Hepatocyte (in vitro differentiated cells): ENCODE results near the gene OR9I1. TPM values are rescaled to one million over a fixed set of nuclear protein-coding genes. Genes with fewer than 3 reads are reported as not detected.

Experiments used
- DNase-seq: peaks from one replicate; pipeline ENCODE4 v3.0.0-alpha.2; 2016; ENCODE audit warnings: low spot score
- H2AFZ ChIP-seq: fragments of 200-600 bp; sonication (generic); 2 replicates; pipeline ENCODE4 v1.6.0; 2016; ENCODE audit warnings: antibody characterized with exemption, mild to moderate bottlenecking
- H3K27ac ChIP-seq: fragments of 200-600 bp; sonication (generic); 2 replicates; pipeline ENCODE4 v1.5.1; 2016; ENCODE audit warnings: mild to moderate bottlenecking
- H3K27me3 ChIP-seq: fragments of 200-600 bp; sonication (generic); 2 replicates; pipeline ENCODE4 v1.6.1; 2016
- H3K36me3 ChIP-seq: fragments of 200-600 bp; sonication (generic); replicated peaks from 2 replicates; pipeline ENCODE4 v1.5.1; 2016; ENCODE audit warnings: low read depth; ENCODE audit not compliant: insufficient read depth
- H3K4me1 ChIP-seq: fragments of 200-600 bp; sonication (generic); 2 replicates; pipeline ENCODE4 v1.5.1; 2016; ENCODE audit warnings: mild to moderate bottlenecking, moderate library complexity; ENCODE audit not compliant: insufficient read depth
- H3K4me2 ChIP-seq: fragments of 200-600 bp; sonication (generic); 2 replicates; pipeline ENCODE4 v1.6.0; 2016
- H3K4me3 ChIP-seq: fragments of 200-600 bp; sonication (generic); 2 replicates; pipeline ENCODE4 v1.5.1; 2016; ENCODE audit warnings: mild to moderate bottlenecking
- H3K79me2 ChIP-seq: fragments of 200-600 bp; sonication (generic); 2 replicates; pipeline ENCODE4 v1.6.0; 2017; ENCODE audit warnings: mild to moderate bottlenecking
- H3K9me2 ChIP-seq: fragments of 200-600 bp; sonication (generic); replicated peaks from 2 replicates; pipeline ENCODE4 v1.6.0; 2017; ENCODE audit warnings: mild to moderate bottlenecking; ENCODE audit not compliant: insufficient read depth
- H3K9me3 ChIP-seq: fragments of 200-600 bp; sonication (generic); 2 replicates; pipeline ENCODE4 v1.5.1; 2016; ENCODE audit warnings: low read depth, mild to moderate bottlenecking
- H4K20me1 ChIP-seq: fragments of 200-600 bp; sonication (generic); 2 replicates; pipeline ENCODE4 v1.6.0; 2016; ENCODE audit warnings: mild to moderate bottlenecking; ENCODE audit not compliant: insufficient read depth, poor library complexity, severe bottlenecking
- EZH2 ChIP-seq: fragments of 200-600 bp; sonication (generic); IDR thresholded peaks from 2 replicates; pipeline ENCODE4 v1.6.1; 2016; ENCODE audit warnings: antibody characterized with exemption, mild to moderate bottlenecking, borderline replicate concordance
- EZH2phosphoT487 ChIP-seq: fragments of 200-600 bp; sonication (generic); IDR thresholded peaks from one replicate; pipeline ENCODE4 v1.6.1; 2018; ENCODE audit warnings: antibody characterized with exemption, mild to moderate bottlenecking, low read depth, moderate library complexity; ENCODE audit not compliant: unreplicated experiment, severe bottlenecking
- WGBS: methylation state at CpG from one replicate; pipeline ENCODE4 v1.1.6; 2016; ENCODE audit warnings: low lambda C conversion rate; ENCODE audit errors: missing lambda C conversion rate; 5-methylcytosine and 5-hydroxymethylcytosine counted together
- polyA plus RNA-seq: library from polyadenylated mRNA; unstranded; fragments of >200 nt; fragmentation: Nextera tagmentation; extraction: Ambion mirVana; gene quantifications from 2 replicates; pipeline ENCODE4 v1.2.1, GENCODE V29; 2016
- total RNA-seq: library from RNA; depleted of rRNA; stranded (reverse); fragments of >200 nt; gene quantifications from 2 replicates; pipeline ENCODE4 v1.2.3, GENCODE V29; 2014
- TF ChIP-seq, protein P1 (sequence below): fragments of 200-600 bp; sonication (generic); IDR thresholded peaks from 2 replicates; pipeline ENCODE4 v1.5.1; 2016; ENCODE audit warnings: antibody characterized with exemption, mild to moderate bottlenecking; ENCODE audit not compliant: poor library complexity

Gene OR9I1
- total and polyA plus RNA-seq, 2 experiments from 2014 or later, result not detected

DNA sequence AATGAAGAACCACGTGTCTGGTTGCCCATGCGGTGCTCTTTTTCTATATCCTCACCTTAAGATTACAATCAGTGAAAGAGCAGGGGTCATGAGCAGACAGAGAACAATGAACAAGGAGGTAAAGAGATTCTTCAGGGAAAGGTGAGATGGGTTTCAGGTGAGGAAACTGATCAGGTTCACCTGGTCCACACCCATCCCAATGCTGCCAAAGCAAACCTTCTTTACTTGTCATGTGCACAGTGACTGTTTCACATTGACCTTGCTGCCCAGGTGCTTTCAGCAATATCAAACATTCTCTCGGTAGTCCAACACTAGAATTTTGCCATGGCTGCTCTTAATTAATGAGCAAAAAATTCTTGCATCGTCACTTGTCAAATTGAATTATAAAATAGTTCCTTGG is 39.1 kb upstream of the OR9I1 start:
- Histone ChIP-seq H3K4me1 (peaks cover 10% of the 10 kb centered on the region), H3K4me2 (no peak overlapping the region), H3K79me2 (no peaks in the 10 kb centered on the region), H3K36me3 (no peaks in the 10 kb centered on the region), H3K9me3 (no peaks in the 10 kb centered on the region), H3K27me3 (no peaks in the 10 kb centered on the region), H2AFZ (no peak overlapping the region), H4K20me1 (no peaks in the 10 kb centered on the region), H3K9me2 (no peaks in the 10 kb centered on the region), H3K27ac (peak overlapping the region; percentile 62), H3K4me3 (no peak overlapping the region)
- TF ChIP-seq, protein P1, sequence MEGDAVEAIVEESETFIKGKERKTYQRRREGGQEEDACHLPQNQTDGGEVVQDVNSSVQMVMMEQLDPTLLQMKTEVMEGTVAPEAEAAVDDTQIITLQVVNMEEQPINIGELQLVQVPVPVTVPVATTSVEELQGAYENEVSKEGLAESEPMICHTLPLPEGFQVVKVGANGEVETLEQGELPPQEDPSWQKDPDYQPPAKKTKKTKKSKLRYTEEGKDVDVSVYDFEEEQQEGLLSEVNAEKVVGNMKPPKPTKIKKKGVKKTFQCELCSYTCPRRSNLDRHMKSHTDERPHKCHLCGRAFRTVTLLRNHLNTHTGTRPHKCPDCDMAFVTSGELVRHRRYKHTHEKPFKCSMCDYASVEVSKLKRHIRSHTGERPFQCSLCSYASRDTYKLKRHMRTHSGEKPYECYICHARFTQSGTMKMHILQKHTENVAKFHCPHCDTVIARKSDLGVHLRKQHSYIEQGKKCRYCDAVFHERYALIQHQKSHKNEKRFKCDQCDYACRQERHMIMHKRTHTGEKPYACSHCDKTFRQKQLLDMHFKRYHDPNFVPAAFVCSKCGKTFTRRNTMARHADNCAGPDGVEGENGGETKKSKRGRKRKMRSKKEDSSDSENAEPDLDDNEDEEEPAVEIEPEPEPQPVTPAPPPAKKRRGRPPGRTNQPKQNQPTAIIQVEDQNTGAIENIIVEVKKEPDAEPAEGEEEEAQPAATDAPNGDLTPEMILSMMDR, result no peak
- TF ChIP-seq EZH2 (no peak), EZH2phosphoT487 (no peak)
- DNase-seq, result no peak
- 75% methylated on average over 4 of the region's 4 CpGs for WGBS

DNA sequence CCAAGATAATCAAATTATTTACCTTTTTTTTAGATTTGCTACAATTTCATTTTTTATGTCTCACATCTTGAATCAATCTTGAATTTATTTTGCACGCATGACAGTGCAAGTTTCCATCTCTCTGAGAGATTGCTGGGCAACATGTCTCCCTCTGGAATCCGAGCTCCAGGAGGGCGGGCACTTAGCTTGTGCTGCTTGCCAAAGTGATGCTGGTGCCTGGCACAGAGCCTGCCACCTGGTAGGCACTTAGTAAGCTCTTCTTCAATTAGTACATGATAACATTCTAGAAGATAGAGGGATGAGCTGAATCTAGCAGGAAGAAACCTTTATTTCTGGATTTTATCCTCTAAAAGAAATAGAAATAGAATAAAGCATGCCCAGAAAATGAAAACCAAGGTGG is 27.5 kb upstream of the OR9I1 start:
- no peak for DNase-seq
- Histone ChIP-seq H3K9me3 (no peaks in the 10 kb centered on the region), H3K27ac (no peak overlapping the region), H3K4me3 (no peak overlapping the region), H2AFZ (no peak overlapping the region), H3K4me2 (no peak overlapping the region), H4K20me1 (no peaks in the 10 kb centered on the region), H3K4me1 (no peaks in the 10 kb centered on the region), H3K79me2 (no peaks in the 10 kb centered on the region), H3K9me2 (no peaks in the 10 kb centered on the region), H3K36me3 (no peaks in the 10 kb centered on the region), H3K27me3 (no peaks in the 10 kb centered on the region)
- TF ChIP-seq, protein P1, result no peak
- TF ChIP-seq EZH2, result no peak
- TF ChIP-seq EZH2phosphoT487, result no peak
- 84% methylated on average over 3 of the region's 3 CpGs for WGBS

DNA sequence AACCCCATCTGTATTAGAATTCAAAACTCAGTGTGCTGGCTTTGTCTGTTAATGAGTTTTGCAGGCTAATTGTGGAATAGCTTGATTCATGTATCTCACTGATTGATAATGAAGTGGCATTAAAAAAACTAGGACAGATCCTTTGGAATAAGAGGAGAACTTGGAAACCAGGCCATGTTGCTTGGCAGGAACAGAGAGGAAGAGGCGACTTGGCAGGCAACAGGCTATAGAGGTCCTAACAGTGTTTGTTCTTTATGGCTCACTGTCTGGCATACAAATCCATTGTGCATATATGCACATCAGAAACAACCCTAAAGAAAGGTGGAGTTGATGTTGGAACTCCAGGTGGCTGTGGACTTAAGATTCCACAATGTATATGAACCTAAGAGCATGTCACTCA is 17.4 kb upstream of the OR9I1 start:
- 100% methylated on average over 1 of the region's 1 CpG for WGBS

More for the DNA sequence above, 17.4 kb upstream of the OR9I1 start:
- Histone ChIP-seq H2AFZ (no peak overlapping the region), H3K79me2 (no peaks in the 10 kb centered on the region), H3K4me1 (no peaks in the 10 kb centered on the region), H3K4me3 (no peak overlapping the region), H3K4me2 (no peak overlapping the region), H3K9me2 (no peaks in the 10 kb centered on the region), H3K9me3 (no peaks in the 10 kb centered on the region), H4K20me1 (no peaks in the 10 kb centered on the region), H3K27ac (no peak overlapping the region), H3K36me3 (no peaks in the 10 kb centered on the region), H3K27me3 (no peaks in the 10 kb centered on the region)
- no peak for DNase-seq
- TF ChIP-seq, protein P1, result no peak
- TF ChIP-seq EZH2phosphoT487, result no peak
- TF ChIP-seq EZH2, result no peak
